Measurements from ENCODE around the gene KIF17. TPM values are rescaled to one million over a fixed set of nuclear protein-coding genes. Genes with fewer than 3 reads are reported as not detected.

KIF17 gene
- total RNA-seq, 6 experiments from 2014 or later, result 1.0 to 3.2 (median 1.3) TPM

- DNase-seq (no peak), ATAC-seq (no peak)
- TF ChIP-seq POLR2A (IDR thresholded peaks at IDR 0.05) (no peak), CTCF (IDR thresholded peaks at IDR 0.05) (no peak)
- intact Hi-C loops (cut with DNase I), result no loop called here
- Histone ChIP-seq H3K36me3 (no peaks in the 10 kb centered on the region), H3K4me3 (no peak overlapping the region), H3K27ac (no peak overlapping the region), H3K9me3 (no peaks in the 10 kb centered on the region), H3K4me1 (no peaks in the 10 kb centered on the region), H3K27me3 (no peaks in the 10 kb centered on the region)
- 93% methylated on average over 4 of the region's 5 CpGs for WGBS (ENCODE audit: insufficient coverage, low coverage, low lambda C conversion rate, missing lambda C conversion rate)
These were observed 46.9 kb downstream of the KIF17 start for GRCh38 chr1:20670936-20671335.

GRCh38 chr1:20668581-20668980 is 49.2 kb downstream of the KIF17 start:
- no peak for DNase-seq
- Histone ChIP-seq H3K36me3 (no peaks in the 10 kb centered on the region), H3K4me3 (no peak overlapping the region), H3K27ac (no peak overlapping the region), H3K9me3 (no peaks in the 10 kb centered on the region), H3K27me3 (no peaks in the 10 kb centered on the region), H3K4me1 (no peaks in the 10 kb centered on the region)
- WGBS (ENCODE audit: insufficient coverage, low coverage, low lambda C conversion rate, missing lambda C conversion rate), result 100% methylated on average over 1 of the region's 1 CpG
- intact Hi-C loops (cut with DNase I), result no loop called here
- no peak for ATAC-seq
- TF ChIP-seq POLR2A (IDR thresholded peaks at IDR 0.05), result no peak

GRCh38 chr1:20666804-20667203 is 51.0 kb downstream of the KIF17 start:
- intact Hi-C loops (cut with DNase I), result no loop called here
- H3K4me1 ChIP-seq, result peaks cover 0 to 4% (median 0%) of the 10 kb centered on the region in 4 donors
- no CpG with 5 or more reads among the region's 1 CpG for whole genome bisulfite sequencing (ENCODE audit: insufficient coverage, low coverage, low lambda C conversion rate, missing lambda C conversion rate)
- ATAC-seq (no peak), DNase-seq (no peak)
- H3K27ac ChIP-seq, result peak overlapping the region in 1 of 3 donors; percentile 63
- no peaks in the 10 kb centered on the region for H3K36me3 ChIP-seq
- no peaks in the 10 kb centered on the region for H3K9me3 ChIP-seq
- no peak overlapping the region for H3K4me3 ChIP-seq
- TF ChIP-seq POLR2A (IDR thresholded peaks at IDR 0.05) (no peak), CTCF (IDR thresholded peaks at IDR 0.05) (no peak)
- H3K27me3 ChIP-seq, result no peaks in the 10 kb centered on the region

GRCh38 chr1:20666146-20666545 is 51.7 kb downstream of the KIF17 start:
- no peaks in the 10 kb centered on the region for H3K27me3 ChIP-seq
- peak in 1 of 3 donors; percentile 34 for DNase-seq
- WGBS (ENCODE audit: insufficient coverage, low coverage, low lambda C conversion rate, missing lambda C conversion rate), result 87% methylated on average over 3 of the region's 16 CpGs
- TF ChIP-seq POLR2A (IDR thresholded peaks at IDR 0.05) (no peak), CTCF (IDR thresholded peaks at IDR 0.05) (no peak)
- intact Hi-C loops (cut with DNase I), result no loop called here
- peak overlapping the region in 2 of 3 donors; percentile 47 to 63 for H3K27ac ChIP-seq
- peak in 3 of 4 donors; percentile 23 to 38 (median 23) for ATAC-seq
- H3K4me1 ChIP-seq, result peaks cover 0 to 4% (median 0%) of the 10 kb centered on the region in 4 donors
- no peak overlapping the region for H3K4me3 ChIP-seq
- H3K9me3 ChIP-seq, result no peaks in the 10 kb centered on the region
- H3K36me3 ChIP-seq, result no peaks in the 10 kb centered on the region

GRCh38 chr1:20665726-20666125 is 52.1 kb downstream of the KIF17 start:
- no CpG with 5 or more reads among the region's 12 CpGs for WGBS (ENCODE audit: insufficient coverage, low coverage, low lambda C conversion rate, missing lambda C conversion rate)
- TF ChIP-seq POLR2A (IDR thresholded peaks at IDR 0.05) (no peak), CTCF (IDR thresholded peaks at IDR 0.05) (no peak)
- Histone ChIP-seq H3K4me3 (no peak overlapping the region), H3K4me1 (peaks cover 0 to 4% (median 0%) of the 10 kb centered on the region in 4 donors), H3K9me3 (no peaks in the 10 kb centered on the region), H3K27me3 (no peaks in the 10 kb centered on the region), H3K36me3 (no peaks in the 10 kb centered on the region), H3K27ac (peak overlapping the region in 2 of 3 donors; percentile 47 to 63)
- ATAC-seq (no peak), DNase-seq (no peak)
- intact Hi-C loops (cut with DNase I), result no loop called here
